ENCODE data around the gene PAX6. TPM values are rescaled to one million over a fixed set of nuclear protein-coding genes. Genes with fewer than 3 reads are reported as not detected.

Gene PAX6
- total RNA-seq, 2 donors from 2014 or later, result 1.1 to 1.6 TPM

- Histone ChIP-seq H3K36me3 (no peaks in the 10 kb centered on the region), H3K9me3 (no peaks in the 10 kb centered on the region), H3K4me1 (no peaks in the 10 kb centered on the region), H3K27ac (no peak overlapping the region), H3K27me3 (peaks cover 67% of the 10 kb centered on the region), H3K9ac (ENCODE audit: low read depth in 2 of 2, low read length in 2 of 2) (no peak overlapping the region), H3K4me3 (no peak overlapping the region)
- no peak for DNase-seq
- intact Hi-C loops (cut with DNase I), result no loop called here
- TF ChIP-seq CTCF (IDR thresholded peaks at IDR 0.05), result no peak
Measured at GRCh38 chr11:31797190-31798056, 13.7 kb downstream of the PAX6 start.

GRCh38 chr11:31796499-31797189, 14.5 kb downstream of the PAX6 start:
- Histone ChIP-seq H3K27me3 (peaks cover 60% of the 10 kb centered on the region), H3K4me1 (no peaks in the 10 kb centered on the region), H3K4me3 (no peak overlapping the region), H3K9ac (ENCODE audit: low read depth in 2 of 2, low read length in 2 of 2) (no peak overlapping the region), H3K27ac (no peak overlapping the region), H3K9me3 (no peaks in the 10 kb centered on the region), H3K36me3 (no peaks in the 10 kb centered on the region)
- intact Hi-C loops (cut with DNase I), result no loop called here
- no peak for TF ChIP-seq CTCF (IDR thresholded peaks at IDR 0.05)
- DNase-seq, result no peak

GRCh38 chr11:31795706-31796498, 15.2 kb downstream of the PAX6 start:
- Histone ChIP-seq H3K9me3 (no peaks in the 10 kb centered on the region), H3K4me1 (no peaks in the 10 kb centered on the region), H3K27ac (no peak overlapping the region), H3K36me3 (no peaks in the 10 kb centered on the region), H3K4me3 (no peak overlapping the region), H3K9ac (ENCODE audit: low read depth in 2 of 2, low read length in 2 of 2) (no peak overlapping the region), H3K27me3 (peaks cover 52% of the 10 kb centered on the region)
- DNase-seq, result no peak
- intact Hi-C loops (cut with DNase I), result no loop called here
- TF ChIP-seq CTCF (IDR thresholded peaks at IDR 0.05), result no peak

- H3K36me3 ChIP-seq, result no peaks in the 10 kb centered on the region
- TF ChIP-seq CTCF (IDR thresholded peaks at IDR 0.05), result no peak
- no peak overlapping the region for H3K27ac ChIP-seq
- intact Hi-C loops (cut with DNase I), result no loop called here
- no peak overlapping the region for H3K4me3 ChIP-seq
- peaks cover 39% of the 10 kb centered on the region for H3K27me3 ChIP-seq
- no peaks in the 10 kb centered on the region for H3K9me3 ChIP-seq
- H3K4me1 ChIP-seq, result no peaks in the 10 kb centered on the region
- H3K9ac ChIP-seq (ENCODE audit: low read depth in 2 of 2, low read length in 2 of 2), result no peak overlapping the region
- DNase-seq, result no peak
Measured at GRCh38 chr11:31794548-31794947, 16.6 kb downstream of the PAX6 start.

GRCh38 chr11:31793264-31793663, 17.9 kb downstream of the PAX6 start:
- Histone ChIP-seq H3K27ac (no peak overlapping the region), H3K4me3 (no peak overlapping the region), H3K36me3 (no peaks in the 10 kb centered on the region), H3K4me1 (no peaks in the 10 kb centered on the region), H3K9me3 (no peaks in the 10 kb centered on the region), H3K27me3 (peaks cover 26% of the 10 kb centered on the region), H3K9ac (ENCODE audit: low read depth in 2 of 2, low read length in 2 of 2) (no peak overlapping the region)
- no peak for TF ChIP-seq CTCF (IDR thresholded peaks at IDR 0.05)
- intact Hi-C loops (cut with DNase I), result no loop called here
- DNase-seq, result no peak
